AML-193 (cell line): Measurements from ENCODE around the gene PCDHGA1.

Source experiments
- DNase-seq, 2 experiments: peaks; one replicate each; lab custom pipeline; 2025; lab: John Stamatoyannopoulos, UW

Gene PCDHGA1

DNA sequence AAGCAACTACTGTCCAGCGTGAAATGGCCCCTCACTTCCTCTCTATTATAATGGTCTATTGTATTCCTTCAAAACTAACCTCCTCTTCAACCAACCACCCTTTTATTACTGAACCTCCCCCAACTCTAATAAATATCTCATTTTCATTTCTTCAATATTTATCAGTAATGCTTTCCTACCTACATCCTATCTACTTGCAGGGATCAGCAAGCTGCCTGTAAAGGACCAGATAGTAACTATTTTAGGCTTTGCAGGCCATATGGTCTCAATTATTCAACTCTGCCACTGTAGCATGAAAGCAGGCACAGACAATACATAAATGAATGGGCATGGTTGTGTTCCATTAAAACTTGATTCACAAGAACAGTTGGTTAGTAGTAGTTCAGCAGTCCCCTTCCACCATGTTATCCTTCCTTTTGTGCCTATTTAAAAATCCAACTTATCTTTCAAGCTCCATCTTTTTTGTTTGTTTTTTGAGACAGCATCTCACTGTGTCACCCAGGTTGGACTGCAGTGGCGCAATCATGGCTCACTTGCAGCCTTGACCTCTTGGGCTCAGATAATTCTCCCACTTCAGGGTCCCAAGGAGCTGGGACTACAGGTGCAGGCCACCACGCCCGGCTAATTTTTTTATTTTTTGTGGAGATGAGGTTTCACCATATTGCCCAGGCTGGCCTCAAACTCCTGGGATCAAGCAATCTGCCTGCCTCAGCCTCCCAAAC is 204.3 kb downstream of the PCDHGA1 start:
- no peak for DNase-seq

DNA sequence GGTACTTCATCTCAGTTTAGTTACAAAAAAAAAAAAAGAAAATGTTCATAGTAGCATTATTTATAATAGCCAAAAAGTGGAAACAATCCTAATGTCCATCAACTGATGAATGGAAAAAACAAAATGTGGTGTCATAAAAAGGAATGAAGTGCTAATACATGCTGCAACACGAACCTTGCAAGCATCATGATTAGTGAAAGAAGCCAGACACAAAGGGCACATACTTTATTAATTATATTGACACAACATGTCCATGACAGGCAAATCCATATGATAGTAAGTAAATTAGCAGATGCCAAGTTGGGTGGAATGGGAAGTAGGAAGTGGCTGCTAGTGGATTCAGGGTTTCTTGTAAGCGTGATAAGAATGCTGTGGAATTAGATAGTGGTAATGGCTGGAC is 212.7 kb downstream of the PCDHGA1 start:
- DNase-seq: no peak

- DNase-seq: no peak
Measured at GRCh38 chr5:141547488-141547887, 217.2 kb downstream of the PCDHGA1 start.

DNA sequence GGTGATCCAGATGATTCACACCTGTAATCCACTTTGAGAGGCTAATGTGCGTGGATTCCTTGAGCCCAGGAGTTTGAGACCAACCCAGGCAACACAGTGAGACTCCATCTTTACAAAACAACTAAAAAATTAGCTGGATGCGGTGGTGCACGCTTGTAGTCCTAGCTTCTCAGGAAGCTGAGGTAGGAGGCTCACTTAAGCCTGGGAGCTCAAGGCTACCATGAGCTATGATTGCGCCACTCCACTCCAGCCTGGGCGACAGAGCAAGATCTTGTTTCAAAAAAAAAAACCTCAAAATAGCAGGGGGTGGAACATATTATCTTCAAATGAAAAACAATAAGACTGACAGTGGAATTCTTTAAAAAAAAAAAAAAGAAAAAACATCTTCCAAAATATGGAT is 217.6 kb downstream of the PCDHGA1 start:
- DNase-seq: no peak

GRCh38 chr5:141557681-141558136 is 227.4 kb downstream of the PCDHGA1 start:
- DNase-seq: peak; percentile 9 to 50

GRCh38 chr5:141558150-141558549 is 227.8 kb downstream of the PCDHGA1 start:
- no peak for DNase-seq

DNA sequence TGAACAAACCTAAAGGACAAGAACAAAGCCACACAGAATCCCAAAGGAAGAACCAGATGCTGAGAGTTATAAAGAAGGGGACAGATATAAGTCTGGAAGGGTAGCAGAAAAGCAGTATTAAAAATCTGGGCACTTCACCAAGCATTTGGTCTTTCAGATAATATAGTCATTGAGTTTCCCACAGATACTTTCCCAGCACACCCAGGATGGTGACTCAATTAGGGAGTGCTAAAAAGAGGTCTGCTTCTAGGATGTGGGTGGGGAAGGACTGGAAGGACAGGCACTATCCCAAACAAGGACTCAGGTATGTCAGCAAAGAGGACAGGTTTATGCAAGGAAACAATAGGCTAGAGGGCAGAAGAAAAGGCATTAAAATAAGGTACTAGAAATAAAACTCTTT is 229.1 kb downstream of the PCDHGA1 start:
- no peak for DNase-seq

- DNase-seq: no peak
Measured at GRCh38 chr5:141560151-141560550, 229.8 kb downstream of the PCDHGA1 start.

DNA sequence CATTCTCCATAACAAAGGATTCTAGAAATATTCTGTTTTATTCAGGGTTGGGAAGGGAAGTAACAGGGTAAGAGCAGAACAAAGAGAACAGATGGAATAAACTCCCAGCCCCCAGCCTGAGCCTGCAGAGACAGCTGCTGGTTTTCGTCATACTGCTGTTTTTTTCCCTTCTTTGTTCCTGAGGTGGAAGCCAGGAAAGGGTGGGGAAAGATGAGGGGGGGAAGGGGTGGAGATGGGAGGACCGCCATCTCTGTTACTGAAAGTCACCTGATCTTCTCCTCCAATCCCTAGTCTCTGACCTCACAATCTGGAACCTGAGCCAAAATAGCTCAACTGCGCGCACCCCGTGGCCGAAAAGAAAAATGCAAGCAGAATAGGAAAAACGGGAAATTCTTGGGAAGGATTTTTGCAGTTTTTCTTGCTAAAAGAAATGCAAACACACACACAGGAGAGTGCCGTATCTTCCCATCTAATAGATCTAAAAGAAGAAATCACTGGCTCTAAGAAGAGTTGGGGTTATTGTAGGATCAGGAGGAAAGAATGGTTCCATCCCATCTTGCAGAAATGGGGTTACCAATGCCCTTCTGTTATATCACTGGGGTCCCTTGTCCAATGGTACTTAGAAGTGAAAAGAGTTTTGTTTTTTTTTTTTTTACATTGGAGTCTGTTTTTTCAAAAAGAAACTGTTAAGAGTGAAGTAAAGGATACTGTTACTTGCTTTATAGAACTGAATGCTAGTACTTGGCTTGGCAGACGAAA is 230.6 kb downstream of the PCDHGA1 start:
- DNase-seq: no peak
